Cardiac atrium fibroblast (primary cell): Measurements from ENCODE around the gene TMEM212. TPM values are rescaled to one million over a fixed set of nuclear protein-coding genes. Genes with fewer than 3 reads are reported as not detected.

Experiments used
- total RNA-seq: library from RNA; depleted of rRNA; stranded (reverse); fragments of >200 nt; gene quantifications from 2 replicates; pipeline ENCODE4 v1.2.3, GENCODE V29; 2015

Gene TMEM212
- not detected in 2 replicates for total RNA-seq

GRCh38 chr3:171842864-171843518 lies at the start of gene TMEM212:
TSS of gene TMEM212 (plus strand) at chr3:171843349. CDS start at chr3:171843384, 35 bp downstream.

GRCh38 chr3:171809861-171810628 lies 33.1 kb upstream of the TMEM212 start, which contains the start of gene PLD1:
TSS of gene PLD1 (minus strand) at chr3:171810483. CDS start at chr3:171738051, 72,432 bp downstream.

Other genes with a start within 250 kb of the TMEM212 start
- 33.0 and 42.1 TPM in 2 replicates for gene PLD1, start 32.9 kb upstream of the TMEM212 start, total RNA-seq
- 97.7 and 136 TPM in 2 replicates for gene FNDC3B, start 196.2 kb downstream of the TMEM212 start, total RNA-seq